G401 (cell line): ENCODE results near the gene KLK5. TPM values are rescaled to one million over a fixed set of nuclear protein-coding genes. Genes with fewer than 3 reads are reported as not detected.
"Not testable (repeated sequence)": the region's sequence is repeated elsewhere in the genome, so short reads cannot be mapped to it uniquely, and the experiment has no call there.

Experiments used
- DNase-seq: peaks from one replicate; pipeline ENCODE4 v3.0.0-alpha.2; 2015; ENCODE audit warnings: low spot score
- in situ Hi-C: cut with HindIII; loops from 2 replicates; pipeline ENCODE4 v1.10.0; 2016; ENCODE audit warnings: low sequenced_read_pairs, mixed read lengths
- total RNA-seq: library from RNA; depleted of rRNA; stranded (reverse); fragments of >200 nt; shearing (Covaris generic); gene quantifications from 2 replicates; pipeline ENCODE4 v1.2.3, GENCODE V29; 2014; rRNA removed

KLK5 gene, protein sequence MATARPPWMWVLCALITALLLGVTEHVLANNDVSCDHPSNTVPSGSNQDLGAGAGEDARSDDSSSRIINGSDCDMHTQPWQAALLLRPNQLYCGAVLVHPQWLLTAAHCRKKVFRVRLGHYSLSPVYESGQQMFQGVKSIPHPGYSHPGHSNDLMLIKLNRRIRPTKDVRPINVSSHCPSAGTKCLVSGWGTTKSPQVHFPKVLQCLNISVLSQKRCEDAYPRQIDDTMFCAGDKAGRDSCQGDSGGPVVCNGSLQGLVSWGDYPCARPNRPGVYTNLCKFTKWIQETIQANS
- total RNA-seq, result 0.58 TPM in 1 of 2 replicates, not detected in the other

DNA sequence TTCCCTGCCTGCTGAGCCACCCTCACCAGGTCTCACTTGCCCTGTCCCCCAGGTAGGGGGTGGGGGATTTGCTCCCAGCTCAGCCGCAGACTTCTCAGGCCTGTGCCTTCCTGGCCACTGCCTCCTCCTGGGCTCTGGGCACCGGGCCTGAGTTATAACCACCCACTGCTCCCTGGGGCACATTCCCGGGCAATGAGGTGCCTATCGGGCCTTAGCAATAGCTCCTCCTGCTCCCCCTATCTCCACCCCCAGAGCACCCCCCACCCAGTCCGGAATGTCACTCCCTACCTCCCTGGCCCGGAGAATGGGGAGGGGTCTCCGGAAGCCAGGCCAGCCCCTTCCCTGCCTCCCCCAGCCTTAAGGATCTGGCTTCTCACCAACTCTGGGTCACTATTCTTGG, at the start of gene KLK5:
Gene KLK5 (minus strand): TSS at position 129 of the 400 bp plus-strand sequence. CDS start 381 bp downstream, outside the sequence.
- in situ Hi-C loops, result no loop called here
- no peak for DNase-seq

DNA sequence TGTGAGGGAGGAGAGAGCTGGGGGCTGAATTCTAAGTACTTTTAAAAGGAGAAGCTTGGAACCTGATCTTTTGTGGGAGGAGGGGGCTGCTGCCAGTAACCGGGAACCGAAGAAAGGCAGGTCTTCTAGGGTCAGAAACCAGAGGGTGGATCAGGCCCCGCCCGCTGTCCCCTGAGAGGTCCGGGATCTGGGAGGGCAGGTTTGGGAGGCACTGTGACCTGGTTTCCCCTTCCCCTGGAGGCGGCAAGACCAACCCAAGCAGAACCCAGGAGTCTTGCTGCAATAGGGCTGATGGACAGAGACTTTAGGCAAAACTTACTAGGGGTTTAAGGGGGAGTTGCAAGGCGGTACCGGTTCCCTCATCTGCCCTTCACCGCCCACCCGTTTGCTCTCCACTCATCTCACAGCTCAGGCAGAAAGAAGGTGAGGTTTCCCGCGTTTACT, 49.3 kb upstream of the KLK5 start:
- in situ Hi-C loops, result no loop called here
- no peak for DNase-seq

DNA sequence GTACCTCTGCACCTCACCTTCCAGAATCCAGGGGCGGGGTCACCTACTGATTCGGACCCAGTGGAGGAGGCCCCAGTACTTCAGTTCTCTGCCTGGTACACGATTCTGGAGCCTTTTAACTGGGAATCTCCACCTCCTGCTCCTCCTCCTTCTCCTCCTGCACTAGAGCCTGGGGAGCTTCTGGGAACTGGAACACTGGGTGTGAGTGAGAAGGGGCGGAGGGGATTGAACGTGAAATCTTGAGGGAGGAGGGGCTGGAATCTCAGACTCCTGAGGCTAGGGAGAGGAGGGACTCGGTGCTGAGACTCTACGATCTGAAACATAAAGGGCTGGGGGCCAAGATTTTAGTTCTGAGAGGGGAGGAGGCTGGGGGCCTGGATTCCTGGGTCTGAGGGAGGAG, 48.7 kb upstream of the KLK5 start, which contains the start of gene KLK8:
Gene KLK8 (minus strand): TSS at position 90 of the 400 bp plus-strand sequence. CDS start 437 bp downstream, outside the sequence.
- in situ Hi-C loops, result no loop called here
- no peak for DNase-seq

DNA sequence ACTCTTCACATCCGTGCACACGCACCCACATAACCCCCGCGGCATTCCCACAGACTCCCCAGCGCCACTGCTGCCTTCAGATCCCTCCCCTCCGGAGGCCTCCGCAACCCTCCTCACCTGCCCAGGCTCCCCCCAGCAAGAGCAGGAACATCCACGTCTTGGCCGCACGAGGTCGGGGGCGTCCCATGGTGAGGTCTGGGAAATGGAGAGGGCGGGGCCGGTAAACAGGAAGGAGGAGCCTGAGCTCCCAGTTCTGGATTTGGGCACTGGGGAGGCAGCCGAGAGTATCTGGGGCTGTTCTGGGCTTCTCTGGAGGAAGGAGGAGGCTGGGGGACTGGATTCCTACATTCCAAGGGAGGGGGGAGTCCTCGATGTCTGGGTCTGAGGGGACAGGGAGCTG, 48.1 kb upstream of the KLK5 start:
- in situ Hi-C loops, result no loop called here
- no peak for DNase-seq

DNA sequence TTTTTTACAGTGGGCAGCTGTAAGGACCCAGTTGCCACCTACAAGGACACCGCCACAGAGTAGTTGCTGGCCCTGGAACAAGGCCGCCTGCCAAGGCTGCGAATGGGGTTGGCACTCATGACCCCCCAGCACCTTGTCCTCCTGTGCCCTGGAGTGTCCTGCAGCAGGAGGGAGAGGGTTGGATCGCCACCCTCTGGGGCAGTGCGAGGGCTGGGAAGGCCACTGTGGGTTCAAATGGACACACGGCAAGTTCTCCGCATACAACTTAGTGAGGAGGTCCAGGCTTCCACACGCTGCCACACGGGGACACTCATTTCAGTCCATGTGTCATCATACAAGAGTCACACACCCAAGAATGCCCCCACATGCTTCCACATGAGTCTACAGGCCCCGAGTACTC, 47.6 kb upstream of the KLK5 start:
- in situ Hi-C loops, result no loop called here
- no peak for DNase-seq

DNA sequence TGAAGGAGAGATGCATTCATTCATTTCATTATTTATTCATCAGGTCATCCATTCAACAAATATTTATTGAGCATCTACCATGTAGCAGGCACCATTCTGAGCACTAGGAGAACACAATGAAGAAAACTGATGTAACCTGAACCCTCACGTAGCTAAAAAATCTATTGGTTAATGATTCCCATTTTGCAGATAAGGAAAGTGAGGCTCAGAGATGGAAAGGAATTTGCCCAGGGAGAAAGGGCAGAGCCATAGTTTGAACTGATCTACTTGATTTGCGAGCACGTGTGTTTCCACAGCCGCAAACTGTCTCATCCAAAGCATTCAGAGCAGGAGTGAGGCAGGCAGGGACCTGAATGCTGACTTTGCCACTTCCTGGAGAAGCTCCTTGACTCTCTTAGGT, 45.8 kb upstream of the KLK5 start:
- in situ Hi-C loops, result no loop called here

DNA sequence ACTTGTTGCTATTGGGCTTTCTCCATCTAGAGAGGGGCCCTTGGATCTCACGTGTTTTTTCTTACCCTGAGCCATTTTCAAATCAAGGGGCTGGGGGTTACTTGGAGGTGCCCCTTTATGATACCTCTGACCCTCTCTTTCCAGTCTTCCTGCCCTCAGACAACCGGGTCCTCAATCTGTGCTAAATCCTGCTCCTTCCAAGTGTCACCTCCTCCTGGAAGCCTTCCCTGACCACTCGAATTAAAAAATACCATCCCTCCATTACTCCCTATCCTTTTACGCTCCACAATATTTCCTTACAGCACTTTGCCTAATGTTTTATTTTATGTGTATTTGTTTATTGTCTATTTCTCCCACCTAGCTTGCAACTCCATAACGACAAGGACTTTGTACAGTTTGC, 45.2 kb upstream of the KLK5 start:
- no peak for DNase-seq
- in situ Hi-C loops, result no loop called here

More for the DNA sequence above, 45.8 kb upstream of the KLK5 start:
- no peak for DNase-seq

DNA sequence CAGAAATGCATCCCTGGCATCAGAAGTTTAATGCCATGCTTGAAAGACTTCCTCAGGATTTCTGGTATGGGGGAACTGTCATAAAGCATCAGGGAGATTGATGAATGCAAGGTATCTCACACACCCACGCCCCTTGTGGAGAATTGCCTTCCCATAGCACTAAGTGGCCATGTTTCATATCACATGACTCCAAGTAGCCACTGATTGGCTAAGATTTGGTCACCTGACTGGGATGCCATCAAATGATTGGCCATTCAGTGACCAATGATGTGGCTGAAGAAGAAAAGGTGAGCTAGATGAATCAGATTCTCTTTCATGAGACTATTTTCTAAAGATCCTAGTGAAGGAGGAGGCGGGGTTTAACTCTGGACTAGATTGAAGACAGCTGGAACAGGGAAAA, 41.3 kb upstream of the KLK5 start:
- no peak for DNase-seq
- in situ Hi-C loops, result no loop called here

DNA sequence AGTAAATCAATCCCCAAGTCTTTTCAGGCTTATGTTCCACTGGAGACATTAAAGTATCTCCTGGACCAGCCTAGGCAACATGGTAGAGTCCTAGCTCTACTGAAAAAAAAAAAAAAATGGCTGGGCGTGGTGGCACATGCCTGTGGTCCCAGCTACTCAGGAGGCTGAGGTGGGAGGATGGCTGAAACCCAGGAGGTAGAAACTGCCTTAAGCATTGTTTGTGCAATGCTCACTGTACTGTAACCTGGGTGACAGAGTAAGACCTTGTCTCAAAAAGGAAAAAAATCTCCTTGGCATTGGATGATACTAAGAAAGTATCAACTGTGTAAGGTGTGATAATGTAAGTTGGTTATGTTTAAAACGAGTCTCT, 39.8 kb upstream of the KLK5 start:
- DNase-seq, result no peak
- in situ Hi-C loops, result no loop called here

DNA sequence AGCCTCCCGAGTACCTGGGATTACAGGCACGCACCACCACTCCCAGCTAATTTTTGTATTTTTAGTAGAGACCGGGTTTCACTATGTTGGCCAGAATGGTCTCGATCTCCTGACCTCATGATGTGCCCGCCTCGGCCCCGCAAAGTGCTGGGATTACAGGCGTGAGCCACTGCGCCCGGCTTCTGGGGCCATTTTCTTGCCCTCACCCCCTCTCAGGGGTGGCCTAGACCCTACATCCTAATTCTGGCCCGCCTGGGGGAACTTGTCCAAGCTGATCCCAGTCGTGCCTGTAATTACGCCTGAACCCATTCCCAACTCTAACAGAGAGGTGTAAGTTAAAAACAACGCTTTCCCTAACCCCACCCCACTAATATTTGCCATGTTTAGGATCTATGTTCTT, 31.6 kb upstream of the KLK5 start:
- DNase-seq, in situ Hi-C loops: not testable (repeated sequence)

DNA sequence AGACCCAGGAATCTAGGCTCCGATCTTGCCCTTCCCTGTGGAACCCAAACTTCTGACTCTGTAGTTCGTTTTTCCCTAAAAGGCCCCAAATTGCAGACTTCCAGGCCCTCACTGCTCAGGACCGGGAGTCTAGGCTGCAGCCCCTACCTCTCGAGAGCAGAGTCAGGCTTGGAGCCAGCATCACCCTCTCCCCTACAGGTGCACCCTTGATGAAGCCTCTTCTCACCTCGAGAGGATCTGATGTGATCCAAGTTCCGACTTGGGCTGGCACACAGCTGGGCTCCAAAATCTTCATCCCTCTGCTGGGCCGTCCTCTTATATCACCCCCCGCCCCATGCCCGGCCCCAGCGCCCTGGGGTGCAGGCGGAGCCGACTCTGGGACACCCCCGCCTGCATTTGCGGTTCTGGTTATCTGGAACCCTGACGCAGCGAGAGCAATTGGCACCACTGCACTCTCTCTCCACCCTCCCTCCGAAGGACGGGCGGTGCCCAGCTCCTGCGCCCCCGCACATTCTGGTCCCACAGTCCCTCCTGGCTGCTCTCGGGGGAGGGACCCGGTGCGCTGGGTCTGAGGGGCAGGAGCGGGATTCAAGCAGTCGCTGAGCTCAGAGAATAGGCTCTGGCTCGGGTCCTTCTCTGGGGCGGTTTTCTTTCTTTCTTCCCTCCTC, 30.9 kb upstream of the KLK5 start, which contains the start of gene KLK7:
Gene KLK7 (minus strand): TSS at position 293 of the 668 bp plus-strand sequence. CDS start 1,518 bp downstream, outside the sequence.
- DNase-seq, result no peak
- in situ Hi-C loops, result no loop called here

DNA sequence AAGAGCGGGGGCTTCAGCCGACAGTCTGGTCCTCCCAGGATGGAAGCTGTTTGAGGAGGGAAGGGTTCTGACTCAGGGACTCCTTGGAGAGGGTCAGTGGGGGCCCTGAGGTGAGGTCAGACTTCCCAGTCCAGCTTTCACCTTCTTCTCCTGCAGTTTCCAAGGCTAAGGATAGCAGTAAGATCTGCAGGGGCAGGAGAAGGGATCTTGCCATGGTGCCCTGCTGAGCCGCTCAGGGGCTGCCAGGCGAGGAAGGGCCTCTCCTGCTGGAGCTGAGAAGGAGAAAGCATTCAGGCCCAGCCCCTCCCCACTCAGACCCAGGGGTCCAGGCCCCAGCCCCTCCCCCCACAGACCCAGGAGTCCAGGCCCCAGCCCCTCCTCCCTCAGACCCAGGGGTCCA, 29.3 kb upstream of the KLK5 start:
- no peak for DNase-seq
- in situ Hi-C loops, result no loop called here

DNA sequence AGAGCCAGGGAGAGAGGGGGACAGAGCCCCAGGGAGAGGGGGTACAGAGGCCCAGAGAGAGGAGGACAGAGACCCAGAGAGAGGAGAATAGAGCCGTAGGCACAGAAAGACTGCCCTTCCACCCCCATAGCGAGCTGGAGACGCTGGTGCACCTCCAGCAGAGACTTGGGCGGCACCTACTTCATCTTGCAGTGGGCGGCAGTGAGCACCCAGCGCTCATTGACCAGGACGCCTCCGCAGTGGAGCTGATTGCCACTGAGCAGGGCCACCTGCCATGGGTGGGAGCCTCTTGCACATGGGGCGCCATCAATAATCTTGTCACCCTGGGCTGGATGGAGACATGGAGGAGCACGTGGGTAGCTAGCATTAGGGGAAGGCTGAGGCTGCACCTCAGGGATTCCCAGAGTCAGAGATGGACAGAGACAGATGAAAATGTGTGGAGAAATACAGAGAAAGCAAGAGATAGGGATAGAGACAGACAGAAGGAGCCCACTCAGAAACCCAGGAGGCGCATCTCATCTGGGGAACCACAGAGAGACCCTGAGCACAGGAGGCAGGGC, 28.8 kb upstream of the KLK5 start:
- in situ Hi-C loops, result no loop called here
- no peak for DNase-seq

DNA sequence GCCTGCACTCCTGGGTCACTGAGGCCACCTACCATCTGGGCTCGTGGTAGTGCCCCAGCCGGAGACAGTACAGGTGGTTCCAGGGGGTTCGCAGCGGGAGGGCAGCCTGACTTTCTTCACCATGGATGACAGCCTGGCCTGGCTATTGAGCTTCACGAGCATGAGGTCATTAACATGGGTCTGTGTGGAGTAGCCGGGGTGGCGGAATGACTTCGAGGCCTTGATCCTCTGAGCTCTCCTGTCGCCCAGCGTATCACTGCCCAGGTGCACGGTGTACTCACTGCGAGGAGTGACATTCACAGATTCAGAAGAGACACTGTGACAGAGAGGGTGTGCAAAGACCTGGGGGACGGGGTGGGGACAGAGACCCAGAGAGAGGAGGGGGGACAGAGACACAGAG, 27.4 kb upstream of the KLK5 start:
- in situ Hi-C loops, result no loop called here

DNA sequence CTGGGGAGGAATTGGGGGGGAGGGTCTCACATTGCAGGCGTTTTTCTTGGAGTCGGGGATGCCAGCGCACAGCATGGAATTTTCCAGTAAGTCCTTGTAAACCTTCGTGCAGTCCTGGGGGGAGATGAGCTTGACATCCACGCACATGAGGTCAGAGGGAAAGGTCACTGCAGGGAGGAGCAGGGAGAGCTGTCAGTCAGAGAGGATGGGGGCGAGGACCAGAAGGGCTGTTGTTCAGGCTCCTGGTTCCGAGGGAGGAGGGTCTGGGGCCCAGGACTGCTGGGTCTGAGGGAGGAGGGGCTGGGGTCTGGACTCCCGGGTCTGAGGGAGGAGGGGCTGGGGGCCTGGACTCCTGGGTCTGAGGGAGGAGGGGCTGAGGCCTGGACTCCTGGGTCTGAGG, 26.9 kb upstream of the KLK5 start:
- no peak for DNase-seq
- in situ Hi-C loops, result no loop called here

More for the DNA sequence above, 27.4 kb upstream of the KLK5 start:
- DNase-seq, result no peak

DNA sequence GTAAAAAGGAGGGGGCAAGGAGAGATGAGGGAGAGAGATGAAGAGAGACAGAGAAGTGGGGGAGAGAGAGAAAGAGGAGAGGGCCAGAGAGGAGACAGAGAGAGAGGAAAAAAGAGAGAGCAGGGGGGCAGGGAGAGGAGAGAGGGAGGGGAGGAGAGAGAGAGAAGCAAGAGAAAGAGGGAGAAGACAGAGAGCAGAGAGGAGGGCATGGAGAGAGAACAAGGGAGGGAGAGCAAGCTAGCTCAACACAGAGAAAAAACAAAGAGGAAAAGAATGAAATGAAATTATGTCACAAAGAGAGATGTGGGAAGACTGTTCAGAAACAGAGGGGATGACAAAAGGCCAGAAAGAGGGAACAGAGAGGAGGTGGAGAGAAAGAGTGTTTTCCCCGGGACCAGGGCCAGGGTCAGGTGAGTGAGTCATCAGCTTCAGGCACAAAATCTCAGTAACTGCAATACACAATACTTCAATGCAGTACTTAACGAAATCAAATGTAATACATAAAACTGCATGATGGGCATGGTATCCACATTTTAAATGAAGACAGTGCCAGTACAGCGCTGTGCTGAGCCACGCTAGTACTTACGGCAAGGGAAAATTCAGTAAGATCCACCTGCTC, 26.0 kb upstream of the KLK5 start:
- no peak for DNase-seq
- in situ Hi-C loops, result no loop called here

DNA sequence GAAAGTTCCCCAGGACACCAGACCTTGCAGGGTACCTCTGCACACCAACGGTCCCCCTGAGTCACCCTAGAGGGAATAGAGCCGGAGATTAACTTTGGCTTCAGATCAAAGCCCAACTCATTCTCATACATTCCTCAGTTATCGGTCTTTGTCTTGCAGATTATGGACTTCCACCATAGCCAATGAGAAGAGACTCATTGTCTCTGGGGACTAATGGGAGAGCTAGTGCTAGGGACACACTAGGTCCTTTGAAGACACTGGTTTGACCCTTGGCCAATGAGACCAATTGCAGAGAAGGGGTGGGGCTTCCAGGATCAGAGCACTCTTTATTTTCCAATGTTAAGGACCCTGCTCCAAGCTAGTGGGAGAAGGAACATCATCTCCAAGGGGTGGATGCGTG, 24.8 kb upstream of the KLK5 start:
- no peak for DNase-seq
- in situ Hi-C loops, result no loop called here

DNA sequence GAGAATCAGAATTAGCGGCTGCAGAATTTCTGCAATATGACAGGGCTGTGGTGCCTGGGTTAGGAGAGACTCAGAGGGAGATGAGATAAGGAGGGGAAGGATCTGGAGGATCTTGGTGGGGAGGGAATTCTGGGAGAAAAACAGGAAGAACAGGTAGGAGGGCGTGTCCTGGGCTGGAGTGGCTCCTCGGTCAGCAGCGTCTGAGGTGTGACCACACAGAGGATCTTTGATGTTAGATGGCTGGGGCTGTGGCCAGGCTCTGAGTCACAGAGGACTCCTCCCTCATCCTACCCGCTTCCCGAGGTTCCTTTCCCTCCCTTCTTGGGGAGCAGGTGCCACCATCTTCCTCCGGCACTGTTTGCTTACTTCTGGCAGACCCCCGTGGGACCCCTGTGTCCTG, 22.9 kb upstream of the KLK5 start:
- no peak for DNase-seq
- in situ Hi-C loops, result no loop called here

DNA sequence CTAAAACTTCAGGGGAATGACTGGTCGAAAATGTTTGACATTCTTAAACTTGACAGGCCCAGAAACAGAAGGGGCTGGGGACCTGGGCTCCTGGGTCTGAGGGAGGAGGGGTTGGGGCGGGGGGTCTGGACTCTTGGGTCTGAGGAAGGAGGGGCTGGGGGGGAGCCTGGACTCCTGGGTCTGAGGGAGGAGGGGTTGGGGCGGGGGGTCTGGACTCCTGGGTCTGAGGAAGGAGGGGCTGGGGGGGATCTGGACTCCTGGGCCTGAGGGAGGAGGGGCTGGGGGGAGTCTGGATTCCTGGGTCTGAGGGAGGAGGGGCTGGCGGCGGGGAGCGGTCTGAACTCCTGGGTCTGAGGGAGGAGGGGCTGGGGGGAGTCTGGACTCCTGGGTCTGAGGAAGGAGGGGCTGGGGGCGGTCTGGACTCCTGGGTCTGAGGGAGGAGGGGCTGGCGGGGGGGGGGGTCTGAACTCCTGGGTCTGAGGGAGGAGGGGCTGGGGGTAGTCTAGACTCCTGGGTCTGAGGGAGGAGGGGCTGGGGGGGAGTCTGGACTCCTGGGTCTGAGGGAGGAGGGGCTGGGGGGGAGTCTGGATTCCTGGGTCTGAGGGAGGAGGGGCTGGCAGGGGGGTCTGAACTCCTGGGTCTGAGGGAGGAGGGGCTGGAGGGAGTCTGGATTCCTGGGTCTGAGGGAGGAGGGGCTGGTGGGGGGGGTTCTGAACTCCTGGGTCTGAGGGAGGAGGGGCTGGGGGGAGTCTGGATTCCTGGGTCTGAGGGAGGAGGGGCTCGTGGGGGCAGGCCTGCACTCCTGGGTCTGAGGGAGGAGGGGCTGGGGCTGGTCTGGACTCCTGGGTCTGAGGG, 22.1 kb upstream of the KLK5 start:
- in situ Hi-C loops, result no loop called here
- DNase-seq, result no peak
